Inferior parietal cortex (tissue), 1 donor: ENCODE measurements around the gene CLIC6.

Experiments used
- DNase-seq: peaks from one replicate; pipeline ENCODE4 v3.0.0-alpha.2; 2016; ENCODE audit errors: extremely low spot score

Gene CLIC6

GRCh38 chr21:34766862-34767261 lies 98.1 kb downstream of the CLIC6 start:
- DNase-seq, result no peak
